HCT116 (cell line): ENCODE data around the gene ELF1.

Experiments
- CTCF ChIP-seq, 3 experiments: fragments of 200-600 bp in 1 of 3; sonication (generic) in 1 of 3; IDR thresholded peaks in 2 of 3; conservative IDR thresholded peaks in 1 of 3; 2 replicates each; pipeline ENCODE4 v1.5.1; 2012 to 2017; ENCODE audit warnings: low read depth in 2 of 3, low read length in 2 of 3, antibody characterized with exemption in 1 of 3, borderline replicate concordance in 1 of 3, control low read depth in 1 of 3, mild to moderate bottlenecking in 1 of 3, mixed read lengths in 1 of 3, mixed run types in 1 of 3, moderate library complexity in 1 of 3; ENCODE audit not compliant: insufficient read depth in 1 of 3
- EGR1 ChIP-seq: IDR thresholded peaks from 2 replicates; pipeline ENCODE4 v1.6.1; 2012; ENCODE audit warnings: low read depth
- EZH2 ChIP-seq: fragments of 200-600 bp; sonication (generic); IDR thresholded peaks from 2 replicates; pipeline ENCODE4 v1.6.1; 2017; ENCODE audit warnings: antibody characterized with exemption, mixed run types
- EZH2phosphoT487 ChIP-seq: fragments of 200-600 bp; IDR thresholded peaks from 2 replicates; pipeline ENCODE4 v1.6.1; 2018; ENCODE audit warnings: antibody characterized with exemption, borderline replicate concordance
- POLR2A ChIP-seq: IDR thresholded peaks from 2 replicates; pipeline ENCODE4 v1.7.0; 2011; ENCODE audit warnings: borderline replicate concordance; ENCODE audit not compliant: insufficient read depth, insufficient read length; ENCODE audit errors: extremely low read depth
- POLR2AphosphoS5 ChIP-seq: IDR thresholded peaks from 2 replicates; pipeline ENCODE4 v1.6.1; 2011; ENCODE audit warnings: mild to moderate bottlenecking, low read depth, low read length, moderate library complexity
- ZNF274 ChIP-seq: fragments of 200-500 bp; sonication (Bioruptor generic); IDR thresholded peaks from 2 replicates; pipeline ENCODE4 v1.6.1; 2014; ENCODE audit warnings: mild to moderate bottlenecking, low read depth, low read length, inconsistent platforms

- TF ChIP-seq CTCF (IDR thresholded peaks at IDR 0.05 in 2 of 3, conservative IDR thresholded peaks at IDR 0.05 in 1 of 3; ENCODE audit: borderline replicate concordance in 1 of 3, insufficient read depth in 1 of 3, low read depth in 2 of 3, low read length in 2 of 3): no peak
- TF ChIP-seq POLR2A: no peak
- no peak for TF ChIP-seq EZH2
- no peak for TF ChIP-seq POLR2AphosphoS5
- TF ChIP-seq EGR1: no peak
- TF ChIP-seq EZH2phosphoT487: no peak
- no peak for TF ChIP-seq ZNF274
These were observed 6.4 kb upstream of the ELF1 start for GRCh38 chr13:41025518-41025917.
